ENCODE results near the gene DNAAF1. TPM values are rescaled to one million over a fixed set of nuclear protein-coding genes. Genes with fewer than 3 reads are reported as not detected.
A peak's percentile ranks its signal among the peaks of the same experiment; 100 is the strongest.
"Not testable (repeated sequence)": the region's sequence is repeated elsewhere in the genome, so short reads cannot be mapped to it uniquely, and the experiment has no call there.

DNAAF1 gene
- total RNA-seq, 2 experiments from 2014 or later = 0.39 TPM; not detected in 1

DNA sequence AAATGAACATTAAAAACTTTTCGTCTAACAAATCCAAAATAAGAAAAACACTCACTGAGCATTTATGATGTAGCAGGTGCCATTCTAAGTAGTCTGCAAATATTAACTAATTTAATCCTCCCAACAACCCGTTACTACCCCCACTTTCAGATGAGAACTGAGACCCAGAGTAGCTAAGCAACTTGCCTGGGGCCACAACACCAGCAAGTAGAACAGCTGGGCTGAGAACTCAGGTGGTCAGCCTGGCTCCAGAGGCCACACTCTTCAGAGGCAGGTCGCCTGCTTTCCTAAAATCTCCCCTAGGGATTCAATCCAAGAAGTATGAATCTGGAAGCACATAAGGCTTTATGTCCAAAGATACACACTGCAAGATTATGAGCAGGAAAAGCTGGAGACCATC, 34.6 kb upstream of the DNAAF1 start:
- CTCF ChIA-PET = interaction anchor here (0.6 to 1.5 kb wide), 2 partner anchors 22 to 28 kb away, joined by 4 to 5 read pairs; no protein-coding TSS in a partner anchor
- H3K27me3 Mint-ChIP-seq = no peaks in the 10 kb centered on the region
- no peaks in the 10 kb centered on the region for H3K9me3 Mint-ChIP-seq (ENCODE audit: low read depth)
- peaks cover 19% of the 10 kb centered on the region for H3K36me3 Mint-ChIP-seq (ENCODE audit: low read depth)
- H3K27ac Mint-ChIP-seq = no peak overlapping the region
- POLR2A ChIA-PET = no interaction called here
- ATAC-seq (no peak), DNase-seq (no peak)
- H3K4me3 Mint-ChIP-seq = no peak overlapping the region
- peaks cover 61% of the 10 kb centered on the region for H3K4me1 Mint-ChIP-seq
- intact Hi-C loops (cut with DNase I, micrococcal nuclease) = loop anchor here in 1 of 2 experiments (10.0 kb wide), 1 partner anchor 394 kb away; the partner anchor contains the start of gene MEAK7

GRCh38 chr16:84111525-84111924, 33.6 kb upstream of the DNAAF1 start:
- ChIA-PET POLR2A (no interaction called here), CTCF (interaction anchor here (0.6 to 1.5 kb wide), 5 partner anchors 12 to 45 kb away, joined by 3 to 4 read pairs (median 3); no protein-coding TSS in a partner anchor)
- peaks cover 56% of the 10 kb centered on the region for H3K4me1 Mint-ChIP-seq
- H3K4me3 Mint-ChIP-seq = no peak overlapping the region
- H3K27ac Mint-ChIP-seq = peak overlapping the region; percentile 42
- H3K36me3 Mint-ChIP-seq (ENCODE audit: low read depth) = peaks cover 16% of the 10 kb centered on the region
- H3K27me3 Mint-ChIP-seq = no peaks in the 10 kb centered on the region
- H3K9me3 Mint-ChIP-seq (ENCODE audit: low read depth) = no peaks in the 10 kb centered on the region
- ATAC-seq (no peak), DNase-seq (no peak)
- intact Hi-C loops (cut with DNase I, micrococcal nuclease) = loop anchor here in 1 of 2 experiments (1.0 to 10.0 kb wide), 2 partner anchors 12 to 393 kb away; partner anchors contain the start of gene MEAK7

DNA sequence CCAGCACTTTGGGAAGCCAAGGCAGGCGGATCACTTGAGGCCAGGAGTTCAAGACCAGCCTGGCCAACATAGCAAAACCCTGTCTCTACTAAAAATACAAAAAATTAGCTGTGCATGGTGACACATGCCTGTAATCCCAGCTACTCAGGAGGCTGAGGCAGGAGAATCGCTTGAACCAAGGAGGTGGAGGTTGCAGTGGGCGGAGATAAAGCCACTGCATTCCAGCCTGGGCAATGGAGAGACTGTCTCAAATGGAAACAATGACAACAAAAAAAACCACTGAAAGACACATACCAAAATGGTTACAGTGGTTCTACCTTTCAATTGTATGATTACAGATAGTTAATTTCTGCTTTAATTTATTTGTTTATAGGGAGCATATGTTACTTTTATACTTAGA, 33.2 kb upstream of the DNAAF1 start:
- ATAC-seq; H3K9me3 Mint-ChIP-seq (ENCODE audit: low read depth); H3K27me3 Mint-ChIP-seq; POLR2A ChIA-PET; H3K4me3 Mint-ChIP-seq; H3K27ac Mint-ChIP-seq: not testable (repeated sequence)
- DNase-seq = peak; percentile 58
- peaks cover 13% of the 10 kb centered on the region for H3K36me3 Mint-ChIP-seq (ENCODE audit: low read depth)
- CTCF ChIA-PET = interaction anchor here (1.0 to 1.9 kb wide), 4 partner anchors 12 to 64 kb away, joined by 3 to 5 read pairs (median 3); no protein-coding TSS in a partner anchor
- H3K4me1 Mint-ChIP-seq = peaks cover 54% of the 10 kb centered on the region
- intact Hi-C loops (cut with DNase I, micrococcal nuclease) = loop anchor here in 1 of 2 experiments (1.0 to 10.0 kb wide), 2 partner anchors 13 to 393 kb away; partner anchors contain the start of gene MEAK7

- no peaks in the 10 kb centered on the region for H3K27me3 Mint-ChIP-seq
- intact Hi-C loops (cut with DNase I, micrococcal nuclease) = loop anchor here (1.0 to 10.0 kb wide), 11 partner anchors 17 to 911 kb away; partner anchors contain the start of genes DNAAF1 (in 2 of the 2), HSDL1 (in 2 of the 2), TAF1C (in 2 of the 2) and COTL1 (in 1 of the 2)
- ChIA-PET CTCF (interaction anchor here (0.6 to 3.7 kb wide), 20 partner anchors 9 to 256 kb away, joined by 3 to 31 read pairs (median 4); partner anchors contain the start of gene TAF1C), POLR2A (interaction anchor here (1.6 kb wide), 2 partner anchors 27 to 29 kb away, joined by 5 to 11 read pairs; partner anchors contain the start of genes DNAAF1 and HSDL1)
- peaks cover 2% of the 10 kb centered on the region for H3K36me3 Mint-ChIP-seq (ENCODE audit: low read depth)
- peak overlapping the region; percentile 95 for H3K27ac Mint-ChIP-seq
- no peaks in the 10 kb centered on the region for H3K9me3 Mint-ChIP-seq (ENCODE audit: low read depth)
- ATAC-seq (peak; percentile 49), DNase-seq (peak; percentile 75)
- H3K4me3 Mint-ChIP-seq = peak overlapping the region; percentile 80
- peaks cover 39% of the 10 kb centered on the region for H3K4me1 Mint-ChIP-seq
These were observed 29.0 kb upstream of the DNAAF1 start for GRCh38 chr16:84115919-84116719.

GRCh38 chr16:84116720-84117493, 28.2 kb upstream of the DNAAF1 start, which contains the start of gene MBTPS1:
MBTPS1 (minus strand) TSS chr16:84116942; CDS start chr16:84101783, 15,159 bp downstream.
- H3K4me3 Mint-ChIP-seq = peak within 1 kb of the TSS; percentile 80
- ChIA-PET CTCF (interaction anchor here (0.6 to 3.7 kb wide), 21 partner anchors 10 to 257 kb away, joined by 3 to 31 read pairs (median 4); partner anchors contain the start of genes DNAAF1, HSDL1 and TAF1C), POLR2A (interaction anchor here (0.5 to 1.6 kb wide), 5 partner anchors 28 to 703 kb away, joined by 3 to 11 read pairs (median 3); partner anchors contain the start of genes CRISPLD2, DNAAF1 and HSDL1)
- ATAC-seq (peak; percentile 93), DNase-seq (peak; percentile 99)
- peaks cover 4% of the 10 kb centered on the region for H3K36me3 Mint-ChIP-seq (ENCODE audit: low read depth)
- intact Hi-C loops (cut with DNase I, micrococcal nuclease) = loop anchor here (1.0 to 10.0 kb wide), 11 partner anchors 18 to 910 kb away; partner anchors contain the start of genes DNAAF1 (in 2 of the 2), HSDL1 (in 2 of the 2), TAF1C (in 2 of the 2) and COTL1 (in 1 of the 2)
- no peaks in the 10 kb centered on the region for H3K9me3 Mint-ChIP-seq (ENCODE audit: low read depth)
- H3K27ac Mint-ChIP-seq = peak within 1 kb of the TSS; percentile 95
- H3K4me1 Mint-ChIP-seq = peaks cover 31% of the 10 kb centered on the region
- H3K27me3 Mint-ChIP-seq = no peaks in the 10 kb centered on the region

DNA sequence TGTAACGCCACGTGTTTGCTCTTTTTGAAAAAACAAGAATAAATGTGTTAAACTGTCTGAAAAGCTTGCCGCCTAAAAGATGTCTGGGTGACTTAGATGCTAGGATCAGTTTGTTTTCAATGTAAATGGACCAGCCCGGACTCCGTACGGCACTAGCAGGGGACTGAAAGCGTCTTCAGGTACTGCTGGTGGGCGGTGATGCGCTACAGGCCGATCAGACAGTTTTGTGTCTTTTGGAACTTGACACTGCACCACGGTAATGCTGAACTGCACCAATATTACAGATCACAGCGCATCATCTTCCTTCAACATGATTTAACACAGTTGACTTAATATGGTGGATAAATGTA, 27.6 kb upstream of the DNAAF1 start:
- intact Hi-C loops (cut with DNase I, micrococcal nuclease) = loop anchor here (2.0 to 10.0 kb wide), 6 partner anchors 29 to 910 kb away; partner anchors contain the start of genes COTL1 (in 1 of the 2), KIAA0513 (in 1 of the 2), MEAK7 (in 1 of the 2) and TAF1C (in 1 of the 2)
- Mint-ChIP-seq H3K4me3 (peak overlapping the region; percentile 80), H3K36me3 (ENCODE audit: low read depth) (peaks cover 4% of the 10 kb centered on the region), H3K4me1 (peaks cover 29% of the 10 kb centered on the region), H3K27me3 (no peaks in the 10 kb centered on the region), H3K9me3 (ENCODE audit: low read depth) (no peaks in the 10 kb centered on the region), H3K27ac (peak overlapping the region; percentile 90)
- ATAC-seq (no peak), DNase-seq (peak; percentile 69)
- ChIA-PET POLR2A (interaction anchor here (0.5 to 1.6 kb wide), 5 partner anchors 27 to 703 kb away, joined by 3 to 11 read pairs (median 3); partner anchors contain the start of genes CRISPLD2, DNAAF1 and HSDL1), CTCF (interaction anchor here (0.8 to 3.7 kb wide), 16 partner anchors 9 to 217 kb away, joined by 3 to 31 read pairs (median 4); partner anchors contain the start of genes DNAAF1, HSDL1 and TAF1C)

DNA sequence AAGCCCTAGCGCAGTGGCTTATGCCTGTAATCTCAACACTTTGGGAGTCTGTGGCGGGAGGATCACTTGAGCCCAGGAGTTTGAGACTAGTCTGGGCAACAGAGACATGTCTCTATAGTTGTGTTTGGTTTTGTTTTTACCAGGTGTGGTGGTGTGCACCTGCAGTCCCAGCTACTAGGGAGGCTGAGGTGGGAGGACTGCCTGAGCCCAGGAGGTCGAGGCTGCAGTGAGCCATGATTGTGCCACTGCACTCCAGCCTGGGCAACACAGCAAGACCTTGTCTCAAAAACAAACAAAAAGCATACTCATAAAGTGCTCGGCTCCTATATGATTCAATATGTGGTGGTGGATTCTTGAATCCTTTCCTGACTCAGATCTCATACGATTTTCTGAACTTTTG, 26.8 kb upstream of the DNAAF1 start:
- Mint-ChIP-seq H3K27ac (peak overlapping the region; percentile 63), H3K4me3 (peak overlapping the region; percentile 55), H3K4me1 (peaks cover 25% of the 10 kb centered on the region)
- POLR2A ChIA-PET; H3K36me3 Mint-ChIP-seq (ENCODE audit: low read depth); DNase-seq; ATAC-seq; H3K9me3 Mint-ChIP-seq (ENCODE audit: low read depth); H3K27me3 Mint-ChIP-seq: not testable (repeated sequence)
- CTCF ChIA-PET = interaction anchor here (2.0 to 3.5 kb wide), 3 partner anchors 18 to 31 kb away, joined by 4 to 31 read pairs (median 14); partner anchors contain the start of genes DNAAF1 and HSDL1
- intact Hi-C loops (cut with DNase I, micrococcal nuclease) = loop anchor here (5.0 to 10.0 kb wide), 4 partner anchors 69 to 909 kb away; partner anchors contain the start of genes COTL1 (in 1 of the 2), KIAA0513 (in 1 of the 2), MEAK7 (in 1 of the 2) and TAF1C (in 1 of the 2)

DNA sequence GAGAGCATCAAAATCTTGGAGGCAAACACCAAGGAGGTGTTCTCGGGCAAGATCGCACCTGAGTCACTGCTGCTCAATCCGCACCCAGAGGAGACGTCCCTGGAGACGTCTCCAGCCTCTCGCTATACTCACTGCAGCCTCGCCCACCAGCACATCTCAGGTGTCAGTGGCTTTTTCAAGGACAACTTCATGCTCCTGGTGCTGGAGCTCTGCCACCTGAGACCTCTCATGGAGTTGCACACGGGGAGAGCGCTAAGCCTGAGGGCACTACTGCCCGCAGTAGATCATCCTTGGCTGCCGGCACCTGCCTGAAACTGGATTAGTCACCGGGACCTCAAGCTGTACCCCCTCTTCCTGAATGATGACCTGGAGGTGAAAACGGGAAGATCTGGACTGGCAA, 25.7 kb upstream of the DNAAF1 start:
- Mint-ChIP-seq H3K4me3 (no peak overlapping the region), H3K27me3 (no peaks in the 10 kb centered on the region), H3K4me1 (peaks cover 22% of the 10 kb centered on the region), H3K27ac (no peak overlapping the region), H3K36me3 (ENCODE audit: low read depth) (peaks cover 7% of the 10 kb centered on the region), H3K9me3 (ENCODE audit: low read depth) (no peaks in the 10 kb centered on the region)
- POLR2A ChIA-PET = no interaction called here
- CTCF ChIA-PET = interaction anchor here (0.6 to 1.1 kb wide), 4 partner anchors 10 to 851 kb away, joined by 3 to 4 read pairs (median 3); no protein-coding TSS in a partner anchor
- intact Hi-C loops (cut with DNase I, micrococcal nuclease) = loop anchor here (5.0 to 10.0 kb wide), 4 partner anchors 68 to 908 kb away; partner anchors contain the start of genes COTL1 (in 1 of the 2), KIAA0513 (in 1 of the 2), MEAK7 (in 1 of the 2) and TAF1C (in 1 of the 2)
- DNase-seq (no peak), ATAC-seq (no peak)

- no peak overlapping the region for H3K4me3 Mint-ChIP-seq
- H3K27me3 Mint-ChIP-seq = no peaks in the 10 kb centered on the region
- H3K36me3 Mint-ChIP-seq (ENCODE audit: low read depth) = peaks cover 7% of the 10 kb centered on the region
- DNase-seq (no peak), ATAC-seq (no peak)
- POLR2A ChIA-PET = no interaction called here
- no peaks in the 10 kb centered on the region for H3K9me3 Mint-ChIP-seq (ENCODE audit: low read depth)
- intact Hi-C loops (cut with DNase I, micrococcal nuclease) = no loop called here
- peaks cover 17% of the 10 kb centered on the region for H3K4me1 Mint-ChIP-seq
- no peak overlapping the region for H3K27ac Mint-ChIP-seq
- CTCF ChIA-PET = interaction anchor here (0.8 to 1.1 kb wide), 2 partner anchors 49 to 851 kb away, joined by 3 read pairs; no protein-coding TSS in a partner anchor
These were observed 25.1 kb upstream of the DNAAF1 start for GRCh38 chr16:84120023-84120422.

- Mint-ChIP-seq H3K4me1 (peaks cover 10% of the 10 kb centered on the region), H3K27ac (no peak overlapping the region), H3K27me3 (no peaks in the 10 kb centered on the region), H3K9me3 (ENCODE audit: low read depth) (no peaks in the 10 kb centered on the region), H3K36me3 (ENCODE audit: low read depth) (peaks cover 9% of the 10 kb centered on the region), H3K4me3 (no peak overlapping the region)
- no peak for ATAC-seq
- ChIA-PET POLR2A (no interaction called here), CTCF (no interaction called here)
- DNase-seq = no peak
- intact Hi-C loops (cut with DNase I, micrococcal nuclease) = no loop called here
These were observed 24.1 kb upstream of the DNAAF1 start for GRCh38 chr16:84121007-84121406.

Data from activated CD4-positive, alpha-beta T cell treated with anti-CD3 and anti-CD28 coated beads for 36 hours (primary cell).